ENCODE data around the gene PEX12.
"Not testable (repeated sequence)": the region's sequence is repeated elsewhere in the genome, so short reads cannot be mapped to it uniquely, and the experiment has no call there.

PEX12 gene

GRCh38 chr17:35539659-35540026 lies 38.7 kb downstream of the PEX12 start:
- Histone ChIP-seq H3K9me3 (ENCODE audit: control insufficient read depth, insufficient read depth, low read length) (no peaks in the 10 kb centered on the region), H3K27me3 (ENCODE audit: control insufficient read depth, insufficient read depth, low read length) (no peaks in the 10 kb centered on the region), H3K27ac (ENCODE audit: low read length) (no peak overlapping the region), H3K4me3 (ENCODE audit: low read length) (no peak overlapping the region), H3K36me3 (ENCODE audit: control insufficient read depth, insufficient read depth, low read length) (no peaks in the 10 kb centered on the region), H3K4me1 (ENCODE audit: control insufficient read depth, insufficient read depth, low read length) (no peaks in the 10 kb centered on the region)
- DNase-seq (ENCODE audit: low read depth, low spot score), result no peak
- WGBS (ENCODE audit: insufficient coverage, insufficient read length), result no CpG with 5 or more reads among the region's 5 CpGs

- Histone ChIP-seq H3K36me3 (ENCODE audit: control insufficient read depth, insufficient read depth, low read length) (no peaks in the 10 kb centered on the region), H3K9me3 (ENCODE audit: control insufficient read depth, insufficient read depth, low read length) (no peaks in the 10 kb centered on the region), H3K4me1 (ENCODE audit: control insufficient read depth, insufficient read depth, low read length) (no peaks in the 10 kb centered on the region), H3K27me3 (ENCODE audit: control insufficient read depth, insufficient read depth, low read length) (no peaks in the 10 kb centered on the region), H3K4me3 (ENCODE audit: low read length) (no peak within 1 kb of the TSS), H3K27ac (ENCODE audit: low read length) (no peak within 1 kb of the TSS)
- no peak for DNase-seq (ENCODE audit: low read depth, low spot score)
- no CpG with 5 or more reads among the region's 2 CpGs for WGBS (ENCODE audit: insufficient coverage, insufficient read length)
Observed at GRCh38 chr17:35537601-35538141, 40.7 kb downstream of the PEX12 start, which contains the start of gene SLFN12L. SLFN12L (minus strand) TSS chr17:35537678; CDS start chr17:35522364, 15,314 bp downstream.

GRCh38 chr17:35536664-35537171 lies 41.7 kb downstream of the PEX12 start:
- WGBS (ENCODE audit: insufficient coverage, insufficient read length), result no CpG with 5 or more reads among the region's 13 CpGs

GRCh38 chr17:35535406-35535805 lies 43.0 kb downstream of the PEX12 start:
- H3K27ac ChIP-seq (ENCODE audit: low read length); H3K36me3 ChIP-seq (ENCODE audit: control insufficient read depth, insufficient read depth, low read length); H3K4me3 ChIP-seq (ENCODE audit: low read length); H3K9me3 ChIP-seq (ENCODE audit: control insufficient read depth, insufficient read depth, low read length); DNase-seq (ENCODE audit: low read depth, low spot score); H3K27me3 ChIP-seq (ENCODE audit: control insufficient read depth, insufficient read depth, low read length); H3K4me1 ChIP-seq (ENCODE audit: control insufficient read depth, insufficient read depth, low read length): not testable (repeated sequence)
- WGBS (ENCODE audit: insufficient coverage, insufficient read length), result no CpG with 5 or more reads among the region's 9 CpGs

More at GRCh38 chr17:35536664-35537171, 41.7 kb downstream of the PEX12 start:
- H3K27ac ChIP-seq (ENCODE audit: low read length), result no peak overlapping the region
- H3K9me3 ChIP-seq (ENCODE audit: control insufficient read depth, insufficient read depth, low read length), result no peaks in the 10 kb centered on the region
- no peak for DNase-seq (ENCODE audit: low read depth, low spot score)
- H3K36me3 ChIP-seq (ENCODE audit: control insufficient read depth, insufficient read depth, low read length), result no peaks in the 10 kb centered on the region
- no peak overlapping the region for H3K4me3 ChIP-seq (ENCODE audit: low read length)
- no peaks in the 10 kb centered on the region for H3K27me3 ChIP-seq (ENCODE audit: control insufficient read depth, insufficient read depth, low read length)
- H3K4me1 ChIP-seq (ENCODE audit: control insufficient read depth, insufficient read depth, low read length), result no peaks in the 10 kb centered on the region

GRCh38 chr17:35534576-35535093 lies 43.7 kb downstream of the PEX12 start:
- no CpG with 5 or more reads among the region's 3 CpGs for WGBS (ENCODE audit: insufficient coverage, insufficient read length)
- DNase-seq (ENCODE audit: low read depth, low spot score), result no peak
- H3K27me3 ChIP-seq (ENCODE audit: control insufficient read depth, insufficient read depth, low read length), result no peaks in the 10 kb centered on the region
- H3K4me1 ChIP-seq (ENCODE audit: control insufficient read depth, insufficient read depth, low read length), result no peaks in the 10 kb centered on the region
- H3K36me3 ChIP-seq (ENCODE audit: control insufficient read depth, insufficient read depth, low read length), result no peaks in the 10 kb centered on the region
- H3K4me3 ChIP-seq (ENCODE audit: low read length), result no peak overlapping the region
- H3K27ac ChIP-seq (ENCODE audit: low read length), result no peak overlapping the region
- H3K9me3 ChIP-seq (ENCODE audit: control insufficient read depth, insufficient read depth, low read length), result no peaks in the 10 kb centered on the region

GRCh38 chr17:35531160-35531559 lies 47.2 kb downstream of the PEX12 start:
- no CpG with 5 or more reads among the region's 1 CpG for WGBS (ENCODE audit: insufficient coverage, insufficient read length)

GRCh38 chr17:35529866-35530265 lies 48.5 kb downstream of the PEX12 start:
- no peaks in the 10 kb centered on the region for H3K36me3 ChIP-seq (ENCODE audit: control insufficient read depth, insufficient read depth, low read length)
- no peak overlapping the region for H3K27ac ChIP-seq (ENCODE audit: low read length)

More at GRCh38 chr17:35531160-35531559, 47.2 kb downstream of the PEX12 start:
- H3K27ac ChIP-seq (ENCODE audit: low read length), result no peak overlapping the region
- H3K36me3 ChIP-seq (ENCODE audit: control insufficient read depth, insufficient read depth, low read length), result no peaks in the 10 kb centered on the region
- H3K4me1 ChIP-seq (ENCODE audit: control insufficient read depth, insufficient read depth, low read length), result no peaks in the 10 kb centered on the region
- no peak overlapping the region for H3K4me3 ChIP-seq (ENCODE audit: low read length)
- no peaks in the 10 kb centered on the region for H3K9me3 ChIP-seq (ENCODE audit: control insufficient read depth, insufficient read depth, low read length)
- DNase-seq (ENCODE audit: low read depth, low spot score), result no peak
- H3K27me3 ChIP-seq (ENCODE audit: control insufficient read depth, insufficient read depth, low read length), result no peaks in the 10 kb centered on the region

GRCh38 chr17:35529326-35529725 lies 49.0 kb downstream of the PEX12 start:
- WGBS (ENCODE audit: insufficient coverage, insufficient read length), result no CpG with 5 or more reads among the region's 1 CpG
- not testable (repeated sequence) for H3K27me3 ChIP-seq (ENCODE audit: control insufficient read depth, insufficient read depth, low read length)

More at GRCh38 chr17:35529866-35530265, 48.5 kb downstream of the PEX12 start:
- no peak for DNase-seq (ENCODE audit: low read depth, low spot score)
- no peaks in the 10 kb centered on the region for H3K9me3 ChIP-seq (ENCODE audit: control insufficient read depth, insufficient read depth, low read length)
- H3K4me1 ChIP-seq (ENCODE audit: control insufficient read depth, insufficient read depth, low read length), result no peaks in the 10 kb centered on the region
- WGBS (ENCODE audit: insufficient coverage, insufficient read length), result 100% methylated on average over 2 of the region's 8 CpGs
- no peak overlapping the region for H3K4me3 ChIP-seq (ENCODE audit: low read length)
- no peaks in the 10 kb centered on the region for H3K27me3 ChIP-seq (ENCODE audit: control insufficient read depth, insufficient read depth, low read length)

More at GRCh38 chr17:35529326-35529725, 49.0 kb downstream of the PEX12 start:
- H3K4me1 ChIP-seq (ENCODE audit: control insufficient read depth, insufficient read depth, low read length); DNase-seq (ENCODE audit: low read depth, low spot score); H3K27ac ChIP-seq (ENCODE audit: low read length); H3K36me3 ChIP-seq (ENCODE audit: control insufficient read depth, insufficient read depth, low read length); H3K4me3 ChIP-seq (ENCODE audit: low read length); H3K9me3 ChIP-seq (ENCODE audit: control insufficient read depth, insufficient read depth, low read length): not testable (repeated sequence)

Measured in iPS DF 6.9 (cell line).